Erythroblast (primary cell): ENCODE data around the gene SETDB1.

ENCODE experiments used
- GATA1 ChIP-seq: IDR thresholded peaks from 2 replicates; pipeline ENCODE4 v1.6.1; 2011; ENCODE audit warnings: low read depth, mild to moderate bottlenecking, control low read depth, low read length, moderate library complexity
- POLR2A ChIP-seq: IDR thresholded peaks from 2 replicates; pipeline ENCODE4 v1.6.1; 2011; ENCODE audit warnings: mild to moderate bottlenecking, low read length

DNA sequence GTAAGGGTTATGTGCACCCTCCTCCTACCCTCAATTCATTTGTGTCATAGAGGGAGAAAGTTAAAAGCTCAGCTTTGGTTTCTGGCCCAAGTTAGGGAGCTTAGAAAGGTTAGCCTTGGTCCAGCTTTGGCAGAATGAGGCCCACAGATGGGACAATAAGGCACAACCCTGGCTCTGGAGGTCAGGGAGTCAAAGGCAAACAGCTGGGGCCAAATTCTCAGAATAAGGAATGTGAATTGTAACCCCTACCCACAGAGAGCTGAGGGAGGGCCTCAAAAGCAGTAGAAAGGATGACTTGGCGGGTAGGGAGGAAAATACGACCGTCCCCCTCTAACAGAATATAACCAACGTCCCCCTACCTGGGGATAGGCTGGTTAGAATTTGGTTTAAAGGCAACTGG, 39.4 kb downstream of the SETDB1 start:
- TF ChIP-seq POLR2A (no peak), GATA1 (no peak)
